Transverse colon (tissue), 4 donors: ENCODE data around the gene NHERF2. TPM values are rescaled to one million over a fixed set of nuclear protein-coding genes. Genes with fewer than 3 reads are reported as not detected.

ENCODE experiments used
- DNase-seq: peaks from one replicate; pipeline ENCODE4 v3.0.0-alpha.2; 2019
- H3K27ac ChIP-seq, 4 donors: fragments of 200-600 bp; sonication (generic); 2 replicates each; pipeline ENCODE4 v1.5.1; 2016 to 2018; ENCODE audit warnings: inconsistent platforms in 4 of 4
- H3K27me3 ChIP-seq: fragments of 200-600 bp; sonication (generic); 2 replicates; pipeline ENCODE4 v1.5.1; 2017; ENCODE audit warnings: inconsistent platforms
- H3K36me3 ChIP-seq, 4 donors: fragments of 200-600 bp; sonication (generic); 2 replicates each; pipeline ENCODE4 v1.5.1; 2017 to 2019; ENCODE audit warnings: inconsistent platforms in 4 of 4
- H3K4me1 ChIP-seq, 4 donors: fragments of 200-600 bp; sonication (generic); 2 replicates each; pipeline ENCODE4 v1.5.1; 2017 to 2020; ENCODE audit warnings: inconsistent platforms in 4 of 4
- H3K4me3 ChIP-seq, 4 donors: fragments of 200-600 bp; sonication (generic); 1 replicate in 1 of 4; 2 replicates in 3 of 4; pipeline versions ENCODE4 v1.5.1 to v1.6.1; 2017 to 2019; ENCODE audit warnings: inconsistent platforms in 4 of 4
- H3K9me3 ChIP-seq, 2 donors: fragments of 200-600 bp; sonication (generic); 2 replicates each; pipeline ENCODE4 v1.5.1; 2017 to 2019; ENCODE audit warnings: inconsistent platforms in 2 of 2
- EP300 ChIP-seq: sonication (generic); formaldehyde crosslinking; IDR thresholded peaks from one replicate; pipeline ENCODE4 v1.6.1; 2017; ENCODE audit warnings: antibody characterized with exemption, low read depth
- POLR2A ChIP-seq: fragments of 450-650 bp; IDR thresholded peaks from one replicate; pipeline ENCODE4 v1.6.1; 2016; ENCODE audit warnings: antibody characterized with exemption, mild to moderate bottlenecking, moderate library complexity
- POLR2AphosphoS5 ChIP-seq, 3 donors: sonication (generic); formaldehyde crosslinking; IDR thresholded peaks; one replicate each; pipeline ENCODE4 v1.6.1; 2016; ENCODE audit warnings: antibody characterized with exemption in 3 of 3
- WGBS, 2 donors: methylation state at CpG; one replicate each; pipeline ENCODE4 v1.1.5; 2018; ENCODE audit warnings: low coverage in 1 of 2; 5-methylcytosine and 5-hydroxymethylcytosine counted together
- in situ Hi-C, 4 donors: fragments of 200-750 bp; cut with MboI; loops; one replicate each; pipeline versions ENCODE4 v1.15.0 to v1.15.1; 2017; ENCODE audit warnings: low sequenced_read_pairs in 3 of 4, low pct_ligation_motif_present in 1 of 4, low pct_unique_long_range_greater_than_20kb in 1 of 4
- intact Hi-C: fragments of 100-400 bp; cut with DNase I; formaldehyde crosslinking; loops from one replicate; pipeline ENCODE4 v1.15.1; 2023; ENCODE audit warnings: low total_unique reads
- total RNA-seq, 4 donors: library from RNA; depleted of rRNA; stranded (reverse); fragments of >200 nt; gene quantifications; one replicate each; pipeline ENCODE4 v1.1.0, GENCODE V29; 2016
- TF ChIP-seq, protein P1 (sequence below), 5 experiments: fragments of 200-600 bp in 3 of 5; fragments of 450-650 bp in 2 of 5; sonication (generic) in 3 of 5; IDR thresholded peaks; 1 replicate in 2 of 5; 2 replicates in 3 of 5; pipeline ENCODE4 v1.5.1; 2016 to 2017; ENCODE audit warnings: antibody characterized with exemption in 5 of 5, inconsistent platforms in 3 of 5, mild to moderate bottlenecking in 2 of 5, moderate library complexity in 1 of 5

The NHERF2 gene
- total RNA-seq, 4 donors from 2014 or later = 3.7 to 61.9 (median 29.8) TPM

- TF ChIP-seq POLR2AphosphoS5 (IDR thresholded peaks at IDR 0.05) (no peak), POLR2A (no peak)
- TF ChIP-seq, protein P1, sequence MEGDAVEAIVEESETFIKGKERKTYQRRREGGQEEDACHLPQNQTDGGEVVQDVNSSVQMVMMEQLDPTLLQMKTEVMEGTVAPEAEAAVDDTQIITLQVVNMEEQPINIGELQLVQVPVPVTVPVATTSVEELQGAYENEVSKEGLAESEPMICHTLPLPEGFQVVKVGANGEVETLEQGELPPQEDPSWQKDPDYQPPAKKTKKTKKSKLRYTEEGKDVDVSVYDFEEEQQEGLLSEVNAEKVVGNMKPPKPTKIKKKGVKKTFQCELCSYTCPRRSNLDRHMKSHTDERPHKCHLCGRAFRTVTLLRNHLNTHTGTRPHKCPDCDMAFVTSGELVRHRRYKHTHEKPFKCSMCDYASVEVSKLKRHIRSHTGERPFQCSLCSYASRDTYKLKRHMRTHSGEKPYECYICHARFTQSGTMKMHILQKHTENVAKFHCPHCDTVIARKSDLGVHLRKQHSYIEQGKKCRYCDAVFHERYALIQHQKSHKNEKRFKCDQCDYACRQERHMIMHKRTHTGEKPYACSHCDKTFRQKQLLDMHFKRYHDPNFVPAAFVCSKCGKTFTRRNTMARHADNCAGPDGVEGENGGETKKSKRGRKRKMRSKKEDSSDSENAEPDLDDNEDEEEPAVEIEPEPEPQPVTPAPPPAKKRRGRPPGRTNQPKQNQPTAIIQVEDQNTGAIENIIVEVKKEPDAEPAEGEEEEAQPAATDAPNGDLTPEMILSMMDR (IDR thresholded peaks at IDR 0.05) = no peak
- 97% methylated on average over 5 to 10 of the region's 10 CpGs for WGBS, 2 donors
- no peaks in the 10 kb centered on the region for H3K27me3 ChIP-seq
- no peak for DNase-seq
- peaks cover 0 to 12% (median 10%) of the 10 kb centered on the region in 4 donors for H3K4me1 ChIP-seq
- in situ Hi-C loops (no loop called here), intact Hi-C loops (no loop called here)
- H3K27ac ChIP-seq = no peak overlapping the region
- H3K36me3 ChIP-seq = peaks cover 0 to 18% (median 4%) of the 10 kb centered on the region in 4 donors
- H3K9me3 ChIP-seq = no peaks in the 10 kb centered on the region
- H3K4me3 ChIP-seq = no peak overlapping the region
These were observed 32.2 kb downstream of the NHERF2 start for GRCh38 chr16:2058872-2059271.

- TF ChIP-seq, protein P1 (IDR thresholded peaks at IDR 0.05) = no peak
- in situ Hi-C loops = no loop called here
These were observed 33.6 kb downstream of the NHERF2 start for GRCh38 chr16:2060346-2060745.

DNA sequence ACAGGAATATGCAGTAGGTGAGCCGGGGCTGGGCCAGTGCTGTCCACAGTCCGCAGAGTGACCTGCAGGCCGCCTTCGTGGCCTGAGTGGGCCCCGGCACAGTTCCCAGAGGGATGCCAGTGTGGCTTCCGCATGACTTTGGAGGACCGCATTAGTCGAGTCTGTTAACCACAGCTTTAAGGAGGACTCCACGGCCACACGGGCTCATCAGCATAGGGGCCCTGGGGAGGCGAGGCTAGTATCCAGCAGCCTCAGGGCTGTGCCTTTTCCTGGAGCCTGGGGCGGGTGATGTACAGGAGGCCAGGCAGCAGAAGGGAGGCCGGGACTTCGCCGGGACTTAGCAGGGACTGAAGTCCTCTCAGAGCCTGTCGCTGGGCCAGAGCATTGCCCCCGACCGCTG, 34.3 kb downstream of the NHERF2 start:
- peaks cover 0 to 19% (median 5%) of the 10 kb centered on the region in 4 donors for H3K36me3 ChIP-seq
- no peak overlapping the region for H3K4me3 ChIP-seq
- WGBS, 2 donors = 96% methylated on average over 17 of the region's 18 CpGs; no CpG with 5 or more reads in 1 of the 2 donors
- H3K4me1 ChIP-seq = no peaks in the 10 kb centered on the region
- no peaks in the 10 kb centered on the region for H3K9me3 ChIP-seq
- TF ChIP-seq, protein P1 (IDR thresholded peaks at IDR 0.05) = no peak
- TF ChIP-seq POLR2A = no peak
- no peak for TF ChIP-seq EP300
- no peak for TF ChIP-seq POLR2AphosphoS5 (IDR thresholded peaks at IDR 0.05)
- no peak overlapping the region for H3K27ac ChIP-seq
- in situ Hi-C loops = no loop called here
- no peak for DNase-seq
- no peaks in the 10 kb centered on the region for H3K27me3 ChIP-seq
- intact Hi-C loops = no loop called here

More at GRCh38 chr16:2060346-2060745, 33.6 kb downstream of the NHERF2 start:
- Histone ChIP-seq H3K4me1 (no peaks in the 10 kb centered on the region), H3K27ac (no peak overlapping the region), H3K36me3 (peaks cover 0 to 18% (median 5%) of the 10 kb centered on the region in 4 donors), H3K27me3 (no peaks in the 10 kb centered on the region), H3K9me3 (no peaks in the 10 kb centered on the region), H3K4me3 (no peak overlapping the region)
- intact Hi-C loops = no loop called here
- WGBS, 2 donors = 84% methylated on average over 16 of the region's 17 CpGs; no CpG with 5 or more reads in 1 of the 2 donors
- DNase-seq = no peak

DNA sequence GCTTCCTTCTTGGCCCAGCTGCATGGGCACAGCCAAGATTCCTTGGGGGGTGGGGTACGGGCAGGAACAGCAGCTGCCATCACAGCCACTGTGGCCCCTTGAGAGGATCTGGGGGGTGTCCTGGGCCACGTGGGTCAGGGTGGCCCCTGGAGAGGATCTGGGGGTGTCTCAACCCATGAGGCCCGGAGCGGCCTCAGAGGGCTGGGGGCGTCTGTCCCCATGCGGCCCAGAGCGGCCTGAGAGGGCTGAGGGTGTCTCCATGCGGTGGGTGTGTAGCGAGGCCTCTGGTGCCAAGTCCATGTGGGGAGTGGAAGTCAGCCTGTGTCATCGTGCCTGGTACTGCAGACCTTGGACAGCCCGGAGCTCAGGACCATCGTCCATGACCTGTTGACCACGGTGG, 34.8 kb downstream of the NHERF2 start:
- H3K9me3 ChIP-seq = no peaks in the 10 kb centered on the region
- H3K4me3 ChIP-seq = no peak overlapping the region
- H3K36me3 ChIP-seq = peaks cover 0 to 24% (median 5%) of the 10 kb centered on the region in 4 donors
- no peak overlapping the region for H3K27ac ChIP-seq
- no peak for TF ChIP-seq POLR2A
- DNase-seq = no peak
- intact Hi-C loops = no loop called here
- no peaks in the 10 kb centered on the region for H3K27me3 ChIP-seq
- no peaks in the 10 kb centered on the region for H3K4me1 ChIP-seq
- 93% methylated on average over 11 of the region's 13 CpGs; no CpG with 5 or more reads in 1 of the 2 donors for WGBS, 2 donors
- in situ Hi-C loops = no loop called here

DNA sequence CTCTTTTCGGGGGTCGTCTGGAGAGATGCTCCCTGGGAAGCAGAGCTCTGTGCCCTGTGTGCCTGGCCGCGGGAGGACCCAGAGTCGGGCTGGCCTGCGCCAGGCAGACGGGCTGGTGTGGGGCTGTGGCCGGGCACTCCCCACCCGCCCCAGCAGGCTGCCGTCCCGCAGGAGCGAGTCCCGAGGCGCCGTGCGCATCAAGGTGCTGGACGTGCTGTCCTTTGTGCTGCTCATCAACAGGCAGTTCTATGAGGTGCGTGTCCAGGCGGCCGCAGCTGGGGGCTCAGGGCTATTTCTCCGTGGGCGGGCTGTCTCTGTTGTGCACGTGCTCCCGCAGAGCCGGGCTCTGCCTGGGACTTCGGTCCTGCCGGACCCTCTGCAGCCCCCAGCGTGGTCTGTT, 36.1 kb downstream of the NHERF2 start:
- in situ Hi-C loops = no loop called here
- intact Hi-C loops = no loop called here
- WGBS, 2 donors = 98% methylated on average over 26 of the region's 28 CpGs; no CpG with 5 or more reads in 1 of the 2 donors
- no peak for TF ChIP-seq POLR2AphosphoS5 (IDR thresholded peaks at IDR 0.05)
- no peak for TF ChIP-seq EP300
- TF ChIP-seq, protein P1 (IDR thresholded peaks at IDR 0.05) = no peak
- TF ChIP-seq POLR2A = no peak
- DNase-seq = no peak
- no peak overlapping the region for H3K27ac ChIP-seq
- H3K4me3 ChIP-seq = no peak overlapping the region
- peaks cover 0 to 34% (median 5%) of the 10 kb centered on the region in 4 donors for H3K36me3 ChIP-seq
- no peaks in the 10 kb centered on the region for H3K27me3 ChIP-seq
- no peaks in the 10 kb centered on the region for H3K9me3 ChIP-seq
- H3K4me1 ChIP-seq = no peaks in the 10 kb centered on the region
